Transverse colon (tissue), 4 donors: Measurements from ENCODE around the gene C19orf18.

Experiments
- POLR2A ChIP-seq: fragments of 450-650 bp; IDR thresholded peaks from one replicate; pipeline ENCODE4 v1.6.1; 2016; ENCODE audit warnings: antibody characterized with exemption, mild to moderate bottlenecking, moderate library complexity
- POLR2AphosphoS5 ChIP-seq, 3 donors: sonication (generic); formaldehyde crosslinking; IDR thresholded peaks; one replicate each; pipeline ENCODE4 v1.6.1; 2016; ENCODE audit warnings: antibody characterized with exemption in 3 of 3
- TF ChIP-seq, protein P1 (sequence below), 5 experiments: fragments of 200-600 bp in 3 of 5; fragments of 450-650 bp in 2 of 5; sonication (generic) in 3 of 5; IDR thresholded peaks; 1 replicate in 2 of 5; 2 replicates in 3 of 5; pipeline ENCODE4 v1.5.1; 2016 to 2017; ENCODE audit warnings: antibody characterized with exemption in 5 of 5, inconsistent platforms in 3 of 5, mild to moderate bottlenecking in 2 of 5, moderate library complexity in 1 of 5

DNA sequence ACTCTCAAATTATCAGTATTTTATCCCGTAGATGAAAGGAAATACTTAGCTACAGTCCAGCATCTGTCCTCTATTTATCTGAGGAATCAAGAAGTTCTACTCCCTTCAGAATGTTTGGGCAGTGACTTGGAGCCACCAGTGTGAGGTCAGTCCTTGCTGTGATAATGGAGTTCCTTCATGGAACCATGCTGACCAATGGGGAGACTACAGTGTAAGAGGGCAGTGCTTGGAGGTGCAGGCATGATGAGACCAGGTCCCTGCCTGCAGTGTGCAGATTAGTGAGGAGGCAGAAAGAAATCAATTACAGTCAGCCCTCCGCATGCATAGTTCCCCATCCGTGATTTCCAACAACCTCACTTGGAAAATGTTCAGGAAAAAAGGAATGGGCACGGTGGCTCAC, at the start of gene C19orf18:
- TF ChIP-seq POLR2A (no peak), POLR2AphosphoS5 (IDR thresholded peaks at IDR 0.05) (no peak)
- TF ChIP-seq, protein P1, sequence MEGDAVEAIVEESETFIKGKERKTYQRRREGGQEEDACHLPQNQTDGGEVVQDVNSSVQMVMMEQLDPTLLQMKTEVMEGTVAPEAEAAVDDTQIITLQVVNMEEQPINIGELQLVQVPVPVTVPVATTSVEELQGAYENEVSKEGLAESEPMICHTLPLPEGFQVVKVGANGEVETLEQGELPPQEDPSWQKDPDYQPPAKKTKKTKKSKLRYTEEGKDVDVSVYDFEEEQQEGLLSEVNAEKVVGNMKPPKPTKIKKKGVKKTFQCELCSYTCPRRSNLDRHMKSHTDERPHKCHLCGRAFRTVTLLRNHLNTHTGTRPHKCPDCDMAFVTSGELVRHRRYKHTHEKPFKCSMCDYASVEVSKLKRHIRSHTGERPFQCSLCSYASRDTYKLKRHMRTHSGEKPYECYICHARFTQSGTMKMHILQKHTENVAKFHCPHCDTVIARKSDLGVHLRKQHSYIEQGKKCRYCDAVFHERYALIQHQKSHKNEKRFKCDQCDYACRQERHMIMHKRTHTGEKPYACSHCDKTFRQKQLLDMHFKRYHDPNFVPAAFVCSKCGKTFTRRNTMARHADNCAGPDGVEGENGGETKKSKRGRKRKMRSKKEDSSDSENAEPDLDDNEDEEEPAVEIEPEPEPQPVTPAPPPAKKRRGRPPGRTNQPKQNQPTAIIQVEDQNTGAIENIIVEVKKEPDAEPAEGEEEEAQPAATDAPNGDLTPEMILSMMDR (IDR thresholded peaks at IDR 0.05), result no peak
